GM12878 (cell line): ENCODE data around the gene ZNF234. TPM values are rescaled to one million over a fixed set of nuclear protein-coding genes. Genes with fewer than 3 reads are reported as not detected.

ENCODE experiments used
- BCLAF1 ChIP-seq: fragments of 450-650 bp; IDR thresholded peaks from 2 replicates; pipeline ENCODE4 v1.6.1; 2017; ENCODE audit warnings: antibody characterized with exemption, mild to moderate bottlenecking, moderate library complexity
- CEBPZ ChIP-seq: fragments of 150-350 bp; IDR thresholded peaks from 2 replicates; pipeline ENCODE4 v1.6.1; 2016; ENCODE audit warnings: low read depth, low read length
- HDGF ChIP-seq: fragments of 450-650 bp; IDR thresholded peaks from 2 replicates; pipeline ENCODE4 v1.6.1; 2016; ENCODE audit warnings: antibody characterized with exemption
- ZNF592 ChIP-seq: fragments of 450-650 bp; IDR thresholded peaks from 2 replicates; pipeline ENCODE4 v1.6.1; 2017; ENCODE audit warnings: mild to moderate bottlenecking, moderate library complexity
- polyA plus RNA-seq, 11 experiments: library from polyadenylated mRNA; depleted of rRNA in 4 of 11; unstranded in 6 of 11; stranded (reverse) in 5 of 11; fragments of >200 nt; fragmentation: Nextera tagmentation in 4 of 11; fragmentation: Illumina TruSeq in 1 of 11; extraction: Ambion mirVana in 4 of 11; extraction: Trizol in 1 of 11; gene quantifications; 1 replicate in 1 of 11; 2 replicates in 10 of 11; pipeline versions ENCODE4 v1.2.1 to v1.2.3, GENCODE V29; 2011 to 2016; ENCODE audit warnings: inconsistent platforms in 2 of 11, missing spikeins in 2 of 11, low read depth in 1 of 11
- total RNA-seq, 4 experiments: library from RNA; depleted of rRNA in 3 of 4; stranded (reverse); fragments of >200 nt in 3 of 4; fragmentation: Illumina TruSeq in 1 of 4; extraction: Trizol in 1 of 4; gene quantifications; 2 replicates each; pipeline versions ENCODE4 v1.2.1 to v1.2.3, GENCODE V29; 2013 to 2021

ZNF234 gene
- total and polyA plus RNA-seq, 10 of the 15 experiments (the other 5 are each of a cell fraction or from before 2014, with no cell fraction given) = 2.7 to 10.5 (median 5.2) TPM

GRCh38 chr19:44163789-44164188, 22.4 kb downstream of the ZNF234 start (continued):
- no peak for TF ChIP-seq HDGF
- TF ChIP-seq BCLAF1 = no peak
- TF ChIP-seq CEBPZ = no peak
- TF ChIP-seq ZNF592 = no peak
